SK-N-SH (cell line): ENCODE measurements around the gene IKZF5. TPM values are rescaled to one million over a fixed set of nuclear protein-coding genes. Genes with fewer than 3 reads are reported as not detected.

Experiments used
- CTCF ChIA-PET: fragments of 300-600, 350-600 bp; formaldehyde crosslinking; extraction: SDS; loops from one replicate; lab custom pipeline; 2021; lab: Yijun Ruan, JAX
- POLR2A ChIA-PET: fragments of 350-600 bp; sonication (Branson Sonifier 250); formaldehyde crosslinking; extraction: SDS; loops from one replicate; lab custom pipeline; 2020; ENCODE audit warnings: antibody characterized with exemption, inconsistent platforms; lab: Yijun Ruan, JAX
- DNase-seq: peaks from one replicate; pipeline ENCODE4 v3.0.0; 2012
- H2AFZ ChIP-seq: fragments of 200-600 bp; sonication (generic); 2 replicates; pipeline ENCODE4 v1.8.1; 2016; ENCODE audit warnings: antibody characterized with exemption, mild to moderate bottlenecking, low read depth
- H3F3A ChIP-seq: fragments of 200-600 bp; sonication (generic); replicated peaks from 2 replicates; pipeline ENCODE3; 2016; ENCODE audit warnings: antibody characterized with exemption, mild to moderate bottlenecking; ENCODE audit not compliant: insufficient read depth
- H3K27ac ChIP-seq, 2 experiments: fragments of 200-500 bp in 1 of 2; fragments of 200-600 bp in 1 of 2; sonication (Bioruptor generic) in 1 of 2; sonication (generic), shearing (Covaris generic) in 1 of 2; 2 replicates each; pipeline versions ENCODE4 v1.5.1 to v1.6.1; 2014 to 2016; ENCODE audit warnings: low read depth in 2 of 2, inconsistent platforms in 1 of 2, low read length in 1 of 2, mild to moderate bottlenecking in 1 of 2, mixed read lengths in 1 of 2
- H3K27me3 ChIP-seq: fragments of 200-600 bp; sonication (generic), shearing (Covaris generic); 2 replicates; pipeline ENCODE4 v1.6.1; 2016; ENCODE audit warnings: mixed run types; ENCODE audit not compliant: insufficient read depth
- H3K36me3 ChIP-seq, 2 experiments: fragments of 200-500 bp in 1 of 2; fragments of 200-600 bp in 1 of 2; sonication (Bioruptor generic) in 1 of 2; sonication (generic) in 1 of 2; replicated peaks in 1 of 2; 2 replicates each; pipeline versions ENCODE3 to v1.5.1; 2014 to 2016; ENCODE audit warnings: low read length in 1 of 2, mild to moderate bottlenecking in 1 of 2; ENCODE audit not compliant: insufficient read depth in 2 of 2, control insufficient read depth in 1 of 2
- H3K4me1 ChIP-seq, 2 experiments: fragments of 200-500 bp in 1 of 2; fragments of 200-600 bp in 1 of 2; sonication (Bioruptor generic) in 1 of 2; sonication (generic), shearing (Covaris generic) in 1 of 2; 2 replicates each; pipeline versions ENCODE4 v1.5.1 to v1.6.1; 2014 to 2016; ENCODE audit warnings: low read depth in 1 of 2, low read length in 1 of 2, mixed run types in 1 of 2; ENCODE audit not compliant: insufficient read depth in 2 of 2, control insufficient read depth in 1 of 2
- H3K4me2 ChIP-seq: fragments of 200-600 bp; sonication (generic), shearing (Covaris generic); 2 replicates; pipeline ENCODE4 v1.6.1; 2017; ENCODE audit warnings: mixed run types
- H3K4me3 ChIP-seq, 2 experiments: fragments of 200-500 bp in 1 of 2; fragments of 200-600 bp in 1 of 2; sonication (Bioruptor generic) in 1 of 2; sonication (generic), shearing (Covaris generic) in 1 of 2; 2 replicates each; pipeline versions ENCODE4 v1.5.1 to v1.8.1; 2014 to 2016; ENCODE audit warnings: low read depth in 2 of 2, inconsistent platforms in 1 of 2, low read length in 1 of 2, mild to moderate bottlenecking in 1 of 2, mixed read lengths in 1 of 2, moderate library complexity in 1 of 2
- H3K79me2 ChIP-seq: fragments of 200-600 bp; sonication (generic); 2 replicates; pipeline ENCODE4 v1.8.1; 2017; ENCODE audit warnings: mild to moderate bottlenecking; ENCODE audit not compliant: insufficient read depth
- H3K9ac ChIP-seq: fragments of 200-600 bp; sonication (generic); 2 replicates; pipeline ENCODE4 v1.6.1; 2017; ENCODE audit warnings: mixed run types
- H3K9me2 ChIP-seq: fragments of 200-600 bp; sonication (generic); 2 replicates; pipeline ENCODE4 v1.6.1; 2017; ENCODE audit warnings: mixed run types
- H3K9me3 ChIP-seq: fragments of 200-600 bp; sonication (generic); 2 replicates; pipeline ENCODE4 v1.6.1; 2017; ENCODE audit warnings: mixed run types, mild to moderate bottlenecking, moderate library complexity
- H4K20me1 ChIP-seq: fragments of 200-600 bp; sonication (generic); 2 replicates; pipeline ENCODE4 v1.6.1; 2017; ENCODE audit warnings: mild to moderate bottlenecking, mixed run types; ENCODE audit not compliant: insufficient read depth
- CHD2 ChIP-seq: fragments of 150-350 bp; IDR thresholded peaks from 2 replicates; pipeline ENCODE4 v1.6.1; 2018; ENCODE audit warnings: low read length; ENCODE audit not compliant: partially characterized antibody
- ELF1 ChIP-seq: IDR thresholded peaks from 2 replicates; pipeline ENCODE4 v1.4.0; 2012
- EZH2phosphoT487 ChIP-seq: fragments of 200-600 bp; sonication (generic); IDR thresholded peaks from 2 replicates; pipeline ENCODE4 v1.6.1; 2017; ENCODE audit warnings: low read depth, mixed run types, mild to moderate bottlenecking, antibody characterized with exemption, moderate library complexity, borderline replicate concordance
- FOSL2 ChIP-seq: IDR thresholded peaks from 2 replicates; pipeline ENCODE4 v1.4.0; 2012; ENCODE audit warnings: low read depth, mild to moderate bottlenecking, moderate library complexity, borderline replicate concordance
- GATA2 ChIP-seq: sonication (generic); formaldehyde crosslinking; IDR thresholded peaks from 2 replicates; pipeline ENCODE4 v1.5.0; 2020; ENCODE audit warnings: mild to moderate bottlenecking, missing genetic modification reagents
- NRF1 ChIP-seq: IDR thresholded peaks from 2 replicates; pipeline ENCODE4 v1.6.1; 2012; ENCODE audit warnings: low read depth, mild to moderate bottlenecking, low read length
- POLR2AphosphoS5 ChIP-seq: IDR thresholded peaks from 2 replicates; pipeline ENCODE4 v1.6.1; 2012; ENCODE audit warnings: low read depth, low read length
- RAD21 ChIP-seq: IDR thresholded peaks from 2 replicates; pipeline ENCODE4 v1.6.1; 2012; ENCODE audit warnings: mild to moderate bottlenecking, low read length
- TCF12 ChIP-seq: IDR thresholded peaks from 2 replicates; pipeline ENCODE4 v1.4.0; 2012
- WGBS: methylation state at CpG from one replicate; pipeline ENCODE4 v1.1.6; 2017; ENCODE audit warnings: low lambda C conversion rate; 5-methylcytosine and 5-hydroxymethylcytosine counted together
- polyA plus RNA-seq, 3 experiments: library from polyadenylated mRNA; depleted of rRNA; stranded (reverse); fragments of >200 nt; gene quantifications; 2 replicates each; pipeline ENCODE4 v1.2.3, GENCODE V29; 2012
- TF ChIP-seq, protein P1 (sequence below): fragments of 150-350 bp; IDR thresholded peaks from 2 replicates; pipeline ENCODE4 v1.6.1; 2017; ENCODE audit warnings: antibody characterized with exemption, low read length, low read depth, borderline replicate concordance
- TF ChIP-seq, protein P2 (sequence below): fragments of 200-600 bp; sonication (generic); IDR thresholded peaks from 2 replicates; pipeline ENCODE4 v1.6.1; 2017; ENCODE audit warnings: antibody characterized with exemption, mild to moderate bottlenecking, moderate library complexity
- TF ChIP-seq, protein P3 (sequence below): IDR thresholded peaks from 2 replicates; pipeline ENCODE4 v1.4.0; 2012; ENCODE audit warnings: low read depth, borderline replicate concordance
- TF ChIP-seq, protein P4 (sequence below): IDR thresholded peaks from 2 replicates; pipeline ENCODE4 v1.6.1; 2012; ENCODE audit warnings: mild to moderate bottlenecking, low read depth, low read length, moderate library complexity
- TF ChIP-seq, protein P5 (sequence below): IDR thresholded peaks from 2 replicates; pipeline ENCODE4; 2012

Gene IKZF5
- polyA plus RNA-seq, 1 of the 3 experiments (the other 2 are of a cell fraction), result 2.9 TPM

DNA sequence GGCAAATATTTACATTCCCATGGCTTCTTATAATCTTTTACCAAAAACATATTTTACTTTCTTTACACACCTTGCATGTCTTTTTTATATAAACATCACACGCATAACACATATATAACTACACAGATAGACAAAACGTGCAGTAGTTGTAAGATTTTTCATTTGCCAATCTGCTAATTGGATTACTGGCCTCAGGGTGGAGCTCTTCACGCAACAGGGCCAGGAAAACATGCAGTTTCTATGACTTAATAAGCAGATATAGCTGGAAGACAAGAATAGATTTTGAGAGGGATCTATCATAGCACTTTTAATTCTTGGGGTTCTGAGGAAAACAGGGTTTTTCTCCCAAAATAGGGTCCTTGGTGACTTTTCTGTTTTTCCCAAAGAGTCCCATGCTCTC, 12.9 kb upstream of the IKZF5 start:
- Histone ChIP-seq H3K9me3 (no peaks in the 10 kb centered on the region), H3K9ac (no peak overlapping the region), H3K27me3 (no peaks in the 10 kb centered on the region), H3K27ac (no peak overlapping the region), H3F3A (no peaks in the 10 kb centered on the region), H3K36me3 (no peaks in the 10 kb centered on the region), H3K4me2 (no peak overlapping the region), H3K4me3 (no peak overlapping the region), H3K9me2 (no peaks in the 10 kb centered on the region), H3K4me1 (no peaks in the 10 kb centered on the region), H3K79me2 (no peaks in the 10 kb centered on the region), H4K20me1 (no peaks in the 10 kb centered on the region), H2AFZ (no peak overlapping the region)
- no peak for DNase-seq
- CTCF ChIA-PET, result interaction anchor here (1.0 to 3.1 kb wide), 3 partner anchors 11 to 23 kb away, joined by 3 to 11 read pairs (median 5); no protein-coding TSS in a partner anchor
- WGBS, result 85% methylated on average over 3 of the region's 3 CpGs
- TF ChIP-seq, protein P1, sequence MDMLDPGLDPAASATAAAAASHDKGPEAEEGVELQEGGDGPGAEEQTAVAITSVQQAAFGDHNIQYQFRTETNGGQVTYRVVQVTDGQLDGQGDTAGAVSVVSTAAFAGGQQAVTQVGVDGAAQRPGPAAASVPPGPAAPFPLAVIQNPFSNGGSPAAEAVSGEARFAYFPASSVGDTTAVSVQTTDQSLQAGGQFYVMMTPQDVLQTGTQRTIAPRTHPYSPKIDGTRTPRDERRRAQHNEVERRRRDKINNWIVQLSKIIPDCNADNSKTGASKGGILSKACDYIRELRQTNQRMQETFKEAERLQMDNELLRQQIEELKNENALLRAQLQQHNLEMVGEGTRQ, result no peak
- no peak for TF ChIP-seq RAD21
- TF ChIP-seq, protein P2, sequence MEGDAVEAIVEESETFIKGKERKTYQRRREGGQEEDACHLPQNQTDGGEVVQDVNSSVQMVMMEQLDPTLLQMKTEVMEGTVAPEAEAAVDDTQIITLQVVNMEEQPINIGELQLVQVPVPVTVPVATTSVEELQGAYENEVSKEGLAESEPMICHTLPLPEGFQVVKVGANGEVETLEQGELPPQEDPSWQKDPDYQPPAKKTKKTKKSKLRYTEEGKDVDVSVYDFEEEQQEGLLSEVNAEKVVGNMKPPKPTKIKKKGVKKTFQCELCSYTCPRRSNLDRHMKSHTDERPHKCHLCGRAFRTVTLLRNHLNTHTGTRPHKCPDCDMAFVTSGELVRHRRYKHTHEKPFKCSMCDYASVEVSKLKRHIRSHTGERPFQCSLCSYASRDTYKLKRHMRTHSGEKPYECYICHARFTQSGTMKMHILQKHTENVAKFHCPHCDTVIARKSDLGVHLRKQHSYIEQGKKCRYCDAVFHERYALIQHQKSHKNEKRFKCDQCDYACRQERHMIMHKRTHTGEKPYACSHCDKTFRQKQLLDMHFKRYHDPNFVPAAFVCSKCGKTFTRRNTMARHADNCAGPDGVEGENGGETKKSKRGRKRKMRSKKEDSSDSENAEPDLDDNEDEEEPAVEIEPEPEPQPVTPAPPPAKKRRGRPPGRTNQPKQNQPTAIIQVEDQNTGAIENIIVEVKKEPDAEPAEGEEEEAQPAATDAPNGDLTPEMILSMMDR, result peak; percentile 35
- no peak for TF ChIP-seq ELF1
- no peak for TF ChIP-seq NRF1
- TF ChIP-seq POLR2AphosphoS5, result no peak
- no peak for TF ChIP-seq EZH2phosphoT487
- POLR2A ChIA-PET, result no interaction called here

DNA sequence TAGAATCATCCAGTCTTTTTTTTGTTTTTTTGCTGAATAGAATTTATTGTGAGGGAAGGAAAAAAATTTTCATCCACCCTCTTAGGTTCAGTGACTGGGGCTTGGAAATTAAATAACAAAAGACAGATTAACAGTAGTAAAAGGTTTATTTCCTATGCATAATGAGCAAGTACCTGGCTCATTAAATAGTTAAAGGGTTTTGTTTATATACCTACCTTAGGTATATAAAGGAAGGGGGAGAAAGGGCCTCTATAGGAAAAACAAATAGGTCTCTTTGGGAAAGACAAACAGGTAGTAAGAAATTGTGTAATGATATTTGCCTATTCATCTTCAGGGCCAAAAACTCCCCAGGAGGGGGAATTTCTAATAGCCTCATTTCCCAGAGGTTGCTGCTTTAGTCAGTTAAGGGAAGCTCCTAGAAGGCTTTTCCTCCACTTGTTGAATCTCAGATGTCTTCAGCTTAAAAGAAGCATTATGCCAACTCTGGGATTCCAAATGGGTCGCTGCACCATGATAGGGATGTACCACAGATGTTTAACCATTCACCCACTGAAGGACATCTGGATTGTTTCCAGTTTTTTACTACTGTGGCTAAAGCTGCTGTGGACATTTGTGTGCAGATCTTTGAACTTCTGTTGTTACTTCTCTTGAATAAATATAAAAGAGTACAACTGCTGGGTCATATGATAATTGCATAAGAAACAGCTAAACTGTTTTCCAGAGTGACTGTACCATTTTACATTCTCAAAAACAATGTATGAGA, 11.5 kb upstream of the IKZF5 start:
- Histone ChIP-seq H3K4me1 (no peaks in the 10 kb centered on the region), H3K36me3 (no peaks in the 10 kb centered on the region), H2AFZ (no peak overlapping the region), H3K27ac (no peak overlapping the region), H3K9me2 (no peaks in the 10 kb centered on the region), H3K4me2 (no peak overlapping the region), H4K20me1 (no peaks in the 10 kb centered on the region), H3K4me3 (no peak overlapping the region), H3K9ac (no peak overlapping the region), H3K79me2 (no peaks in the 10 kb centered on the region), H3K9me3 (no peaks in the 10 kb centered on the region), H3F3A (no peaks in the 10 kb centered on the region), H3K27me3 (no peaks in the 10 kb centered on the region)
- ChIA-PET CTCF (interaction anchor here (3.1 kb wide), 1 partner anchor 23 kb away, joined by 11 read pairs; no protein-coding TSS in a partner anchor), POLR2A (no interaction called here)
- 100% methylated on average over 1 of the region's 1 CpG for WGBS
- DNase-seq, result no peak
- TF ChIP-seq, protein P3, sequence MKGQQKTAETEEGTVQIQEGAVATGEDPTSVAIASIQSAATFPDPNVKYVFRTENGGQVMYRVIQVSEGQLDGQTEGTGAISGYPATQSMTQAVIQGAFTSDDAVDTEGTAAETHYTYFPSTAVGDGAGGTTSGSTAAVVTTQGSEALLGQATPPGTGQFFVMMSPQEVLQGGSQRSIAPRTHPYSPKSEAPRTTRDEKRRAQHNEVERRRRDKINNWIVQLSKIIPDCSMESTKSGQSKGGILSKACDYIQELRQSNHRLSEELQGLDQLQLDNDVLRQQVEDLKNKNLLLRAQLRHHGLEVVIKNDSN, result no peak
- TF ChIP-seq NRF1, result no peak
- no peak for TF ChIP-seq ELF1
- TF ChIP-seq, protein P2, result no peak
- TF ChIP-seq, protein P4, sequence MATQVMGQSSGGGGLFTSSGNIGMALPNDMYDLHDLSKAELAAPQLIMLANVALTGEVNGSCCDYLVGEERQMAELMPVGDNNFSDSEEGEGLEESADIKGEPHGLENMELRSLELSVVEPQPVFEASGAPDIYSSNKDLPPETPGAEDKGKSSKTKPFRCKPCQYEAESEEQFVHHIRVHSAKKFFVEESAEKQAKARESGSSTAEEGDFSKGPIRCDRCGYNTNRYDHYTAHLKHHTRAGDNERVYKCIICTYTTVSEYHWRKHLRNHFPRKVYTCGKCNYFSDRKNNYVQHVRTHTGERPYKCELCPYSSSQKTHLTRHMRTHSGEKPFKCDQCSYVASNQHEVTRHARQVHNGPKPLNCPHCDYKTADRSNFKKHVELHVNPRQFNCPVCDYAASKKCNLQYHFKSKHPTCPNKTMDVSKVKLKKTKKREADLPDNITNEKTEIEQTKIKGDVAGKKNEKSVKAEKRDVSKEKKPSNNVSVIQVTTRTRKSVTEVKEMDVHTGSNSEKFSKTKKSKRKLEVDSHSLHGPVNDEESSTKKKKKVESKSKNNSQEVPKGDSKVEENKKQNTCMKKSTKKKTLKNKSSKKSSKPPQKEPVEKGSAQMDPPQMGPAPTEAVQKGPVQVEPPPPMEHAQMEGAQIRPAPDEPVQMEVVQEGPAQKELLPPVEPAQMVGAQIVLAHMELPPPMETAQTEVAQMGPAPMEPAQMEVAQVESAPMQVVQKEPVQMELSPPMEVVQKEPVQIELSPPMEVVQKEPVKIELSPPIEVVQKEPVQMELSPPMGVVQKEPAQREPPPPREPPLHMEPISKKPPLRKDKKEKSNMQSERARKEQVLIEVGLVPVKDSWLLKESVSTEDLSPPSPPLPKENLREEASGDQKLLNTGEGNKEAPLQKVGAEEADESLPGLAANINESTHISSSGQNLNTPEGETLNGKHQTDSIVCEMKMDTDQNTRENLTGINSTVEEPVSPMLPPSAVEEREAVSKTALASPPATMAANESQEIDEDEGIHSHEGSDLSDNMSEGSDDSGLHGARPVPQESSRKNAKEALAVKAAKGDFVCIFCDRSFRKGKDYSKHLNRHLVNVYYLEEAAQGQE, result no peak
- TF ChIP-seq TCF12, result no peak
- TF ChIP-seq CHD2, result no peak
- TF ChIP-seq POLR2AphosphoS5, result no peak
- TF ChIP-seq, protein P5, sequence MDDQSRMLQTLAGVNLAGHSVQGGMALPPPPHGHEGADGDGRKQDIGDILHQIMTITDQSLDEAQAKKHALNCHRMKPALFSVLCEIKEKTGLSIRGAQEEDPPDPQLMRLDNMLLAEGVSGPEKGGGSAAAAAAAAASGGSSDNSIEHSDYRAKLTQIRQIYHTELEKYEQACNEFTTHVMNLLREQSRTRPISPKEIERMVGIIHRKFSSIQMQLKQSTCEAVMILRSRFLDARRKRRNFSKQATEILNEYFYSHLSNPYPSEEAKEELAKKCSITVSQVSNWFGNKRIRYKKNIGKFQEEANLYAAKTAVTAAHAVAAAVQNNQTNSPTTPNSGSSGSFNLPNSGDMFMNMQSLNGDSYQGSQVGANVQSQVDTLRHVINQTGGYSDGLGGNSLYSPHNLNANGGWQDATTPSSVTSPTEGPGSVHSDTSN, result no peak
- no peak for TF ChIP-seq GATA2
- TF ChIP-seq FOSL2, result no peak
